ENCODE data around the gene HABP4.
A peak's percentile ranks its signal among the peaks of the same experiment; 100 is the strongest.

HABP4 gene

GRCh38 chr9:96436456-96437126, 13.4 kb upstream of the HABP4 start:
- no peak overlapping the region for H3K4me3 ChIP-seq (ENCODE audit: low read length)
- TF ChIP-seq, protein P1, sequence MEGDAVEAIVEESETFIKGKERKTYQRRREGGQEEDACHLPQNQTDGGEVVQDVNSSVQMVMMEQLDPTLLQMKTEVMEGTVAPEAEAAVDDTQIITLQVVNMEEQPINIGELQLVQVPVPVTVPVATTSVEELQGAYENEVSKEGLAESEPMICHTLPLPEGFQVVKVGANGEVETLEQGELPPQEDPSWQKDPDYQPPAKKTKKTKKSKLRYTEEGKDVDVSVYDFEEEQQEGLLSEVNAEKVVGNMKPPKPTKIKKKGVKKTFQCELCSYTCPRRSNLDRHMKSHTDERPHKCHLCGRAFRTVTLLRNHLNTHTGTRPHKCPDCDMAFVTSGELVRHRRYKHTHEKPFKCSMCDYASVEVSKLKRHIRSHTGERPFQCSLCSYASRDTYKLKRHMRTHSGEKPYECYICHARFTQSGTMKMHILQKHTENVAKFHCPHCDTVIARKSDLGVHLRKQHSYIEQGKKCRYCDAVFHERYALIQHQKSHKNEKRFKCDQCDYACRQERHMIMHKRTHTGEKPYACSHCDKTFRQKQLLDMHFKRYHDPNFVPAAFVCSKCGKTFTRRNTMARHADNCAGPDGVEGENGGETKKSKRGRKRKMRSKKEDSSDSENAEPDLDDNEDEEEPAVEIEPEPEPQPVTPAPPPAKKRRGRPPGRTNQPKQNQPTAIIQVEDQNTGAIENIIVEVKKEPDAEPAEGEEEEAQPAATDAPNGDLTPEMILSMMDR (IDR thresholded peaks at IDR 0.05; ENCODE audit: insufficient read depth, low read depth, low read length, missing control alignments) = no peak
- no peak for DNase-seq (ENCODE audit: low read depth)

- H3K4me3 ChIP-seq (ENCODE audit: low read length) = no peak overlapping the region
- no peak for DNase-seq (ENCODE audit: low read depth)
- TF ChIP-seq, protein P1 (IDR thresholded peaks at IDR 0.05; ENCODE audit: insufficient read depth, low read depth, low read length, missing control alignments) = no peak
These were observed 12.5 kb upstream of the HABP4 start for GRCh38 chr9:96437454-96437853.

- H3K4me3 ChIP-seq (ENCODE audit: low read length) = no peak overlapping the region
- TF ChIP-seq, protein P1 (IDR thresholded peaks at IDR 0.05; ENCODE audit: insufficient read depth, low read depth, low read length, missing control alignments) = no peak
- no peak for DNase-seq (ENCODE audit: low read depth)
These were observed 9.2 kb upstream of the HABP4 start for GRCh38 chr9:96440671-96441199.

- peak; percentile 60 for DNase-seq (ENCODE audit: low read depth)
- TF ChIP-seq, protein P1 (IDR thresholded peaks at IDR 0.05; ENCODE audit: insufficient read depth, low read depth, low read length, missing control alignments) = peak; percentile 66
- H3K4me3 ChIP-seq (ENCODE audit: low read length) = no peak overlapping the region
These were observed 8.0 kb upstream of the HABP4 start for GRCh38 chr9:96441798-96442445.

DNA sequence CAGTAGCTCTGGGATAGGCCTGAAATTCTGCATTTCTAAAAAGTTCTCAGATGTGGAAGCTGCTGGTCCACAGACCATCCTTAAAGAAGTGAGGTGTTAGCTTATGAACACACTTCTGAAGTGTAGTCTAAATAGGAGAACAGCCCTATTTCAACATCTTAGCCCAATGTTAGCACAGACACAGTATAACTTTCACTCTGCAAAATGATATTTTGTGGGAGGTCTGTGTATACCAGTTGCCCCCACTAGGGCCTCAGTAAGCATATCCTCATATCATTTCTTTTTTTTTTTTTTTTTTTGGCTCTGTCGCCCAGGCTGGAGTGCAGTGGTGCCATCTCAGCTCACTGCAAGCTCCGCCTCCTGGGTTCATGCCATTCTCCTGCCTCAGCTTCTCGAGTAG, 7.5 kb upstream of the HABP4 start:
- TF ChIP-seq, protein P1 (IDR thresholded peaks at IDR 0.05; ENCODE audit: insufficient read depth, low read depth, low read length, missing control alignments) = no peak
- DNase-seq (ENCODE audit: low read depth) = no peak
- no peak overlapping the region for H3K4me3 ChIP-seq (ENCODE audit: low read length)

- no peak for DNase-seq (ENCODE audit: low read depth)
- TF ChIP-seq, protein P1 (IDR thresholded peaks at IDR 0.05; ENCODE audit: insufficient read depth, low read depth, low read length, missing control alignments) = no peak
- H3K4me3 ChIP-seq (ENCODE audit: low read length) = no peak overlapping the region
These were observed 2.6 kb upstream of the HABP4 start for GRCh38 chr9:96447406-96447805.
